CD1c-positive myeloid dendritic cell (primary cell): ENCODE data around the gene ZNF750.
A peak's percentile ranks its signal among the peaks of the same experiment; 100 is the strongest.

Experiments used
- DNase-seq: peaks from one replicate; pipeline ENCODE4 v3.0.0-alpha.2; 2016; ENCODE audit errors: extremely low spot score

Gene ZNF750

DNA sequence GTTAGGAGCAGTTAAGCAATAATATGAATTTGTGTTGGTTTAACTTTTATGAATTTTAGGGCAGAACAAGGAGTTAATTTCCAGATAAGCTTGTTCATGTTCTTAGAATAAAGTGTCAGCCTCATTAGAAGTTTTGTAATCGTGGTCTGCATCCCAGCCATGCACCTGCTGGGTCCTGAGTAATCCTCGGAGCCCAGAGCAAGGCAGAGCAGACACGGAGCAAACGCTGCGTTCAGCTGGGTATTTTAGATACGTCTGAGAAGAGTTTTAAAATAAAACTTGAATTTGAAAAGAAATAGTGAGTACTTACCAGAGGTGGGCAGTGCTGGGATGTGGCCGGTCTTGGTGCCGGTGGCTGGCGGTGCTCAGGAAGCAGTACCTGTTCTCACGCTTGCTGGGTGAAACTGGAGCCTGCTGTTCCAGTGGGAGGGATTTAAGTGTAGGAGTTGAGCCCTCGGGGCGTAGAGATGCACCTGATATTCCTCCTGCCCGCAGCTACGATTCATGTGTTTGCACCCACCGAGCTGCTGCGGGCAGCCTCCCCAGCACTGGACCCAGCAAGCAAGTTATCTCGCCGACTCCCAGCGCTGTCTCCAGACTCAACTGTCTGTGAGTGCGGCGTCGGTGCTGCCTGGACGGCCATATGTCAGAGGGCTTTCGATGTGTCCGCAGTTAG lies at the start of gene ZNF750:
TSS of gene ZNF750 (minus strand) at position 406 of the 676 bp plus-strand sequence. CDS start 7,568 bp downstream, outside the sequence.
- no peak for DNase-seq

DNA sequence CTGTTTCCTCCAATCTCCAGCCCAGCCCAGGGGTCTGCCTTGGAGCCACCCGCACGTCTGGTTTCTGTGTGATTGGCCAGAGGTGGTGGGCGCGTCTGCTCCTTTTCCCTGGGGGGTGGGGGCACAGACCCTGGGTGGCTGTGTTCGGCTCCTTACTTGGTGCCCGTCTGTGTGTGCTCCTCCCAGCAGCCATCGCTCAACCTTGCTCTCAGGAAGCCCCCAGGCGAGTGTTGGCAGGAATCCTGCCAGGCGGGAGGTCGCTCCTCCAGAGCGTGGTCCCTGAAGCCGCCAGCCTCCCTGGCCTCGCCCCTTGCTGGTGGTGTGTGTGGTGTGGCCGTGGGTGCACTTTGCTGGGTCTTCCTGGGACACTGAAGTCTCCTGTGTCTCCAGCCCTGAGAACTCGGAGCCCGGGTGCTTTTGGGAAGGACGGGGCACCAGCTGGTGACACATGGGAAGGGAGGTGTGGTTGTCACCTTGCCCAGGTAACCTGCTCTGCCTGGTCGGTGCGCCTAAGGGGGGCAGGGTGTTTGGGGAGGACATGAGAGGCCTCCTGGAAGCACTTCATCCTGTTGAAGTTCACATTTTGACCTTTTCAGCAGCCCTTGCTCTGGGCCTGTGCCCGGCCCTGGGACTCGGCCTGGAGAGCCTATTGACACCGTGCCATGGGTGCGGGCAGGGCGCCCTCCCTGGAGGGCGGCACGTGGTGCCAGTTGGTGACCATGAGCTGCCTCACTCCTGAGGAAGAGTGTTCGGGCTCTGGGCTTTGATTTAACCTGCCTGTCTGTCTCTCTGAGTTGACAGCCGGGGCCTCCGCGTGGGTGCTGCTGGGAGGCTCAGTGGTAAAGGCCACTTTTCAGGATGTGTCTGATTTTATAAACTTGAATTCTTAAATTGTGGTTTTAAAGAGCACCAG lies 49.0 kb upstream of the ZNF750 start:
- DNase-seq = no peak

DNA sequence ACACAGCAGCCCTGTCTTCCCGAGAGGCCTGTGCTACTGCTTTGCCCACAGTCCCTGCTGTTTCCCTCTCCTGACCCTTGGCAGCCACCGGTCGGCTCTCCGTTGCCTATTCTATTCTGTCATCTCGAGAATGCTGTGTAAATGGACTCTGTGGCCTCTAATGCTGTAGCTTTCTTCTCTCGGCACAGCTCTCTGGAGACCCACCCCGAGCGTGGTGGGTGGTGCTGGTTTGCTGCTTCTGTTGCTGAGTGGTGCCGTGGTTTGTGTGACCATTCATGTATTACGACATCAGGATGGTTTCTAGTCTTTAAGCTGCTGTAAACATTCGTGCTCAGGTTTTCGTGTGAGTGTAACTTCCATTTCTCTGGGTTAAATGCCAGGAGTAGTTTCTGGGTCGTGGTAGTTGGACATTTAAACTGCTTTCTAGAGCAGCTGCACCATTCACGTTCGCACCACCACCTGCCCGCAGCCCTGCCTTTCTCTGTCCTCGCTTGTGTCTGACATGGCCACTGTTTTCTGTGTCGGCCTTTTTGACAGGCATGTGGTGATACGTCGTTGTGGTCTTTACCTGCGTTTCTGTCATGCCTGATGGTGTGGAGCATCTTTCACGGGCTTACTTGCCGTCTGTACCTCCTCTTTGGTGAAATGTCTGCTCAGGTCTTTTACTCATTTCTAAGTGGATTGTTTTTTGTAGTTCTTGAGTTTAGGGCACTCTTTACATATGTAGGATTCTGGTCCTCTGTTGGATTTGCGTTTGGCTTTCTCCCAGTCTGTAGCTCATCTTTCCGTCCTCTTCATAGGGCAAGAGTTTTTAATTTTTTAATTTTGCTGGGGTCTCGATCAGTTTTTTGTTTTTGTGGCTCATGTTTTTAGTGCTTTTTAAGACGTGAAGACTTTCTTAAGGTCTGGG lies 47.7 kb upstream of the ZNF750 start:
- DNase-seq = peak; percentile 20

DNA sequence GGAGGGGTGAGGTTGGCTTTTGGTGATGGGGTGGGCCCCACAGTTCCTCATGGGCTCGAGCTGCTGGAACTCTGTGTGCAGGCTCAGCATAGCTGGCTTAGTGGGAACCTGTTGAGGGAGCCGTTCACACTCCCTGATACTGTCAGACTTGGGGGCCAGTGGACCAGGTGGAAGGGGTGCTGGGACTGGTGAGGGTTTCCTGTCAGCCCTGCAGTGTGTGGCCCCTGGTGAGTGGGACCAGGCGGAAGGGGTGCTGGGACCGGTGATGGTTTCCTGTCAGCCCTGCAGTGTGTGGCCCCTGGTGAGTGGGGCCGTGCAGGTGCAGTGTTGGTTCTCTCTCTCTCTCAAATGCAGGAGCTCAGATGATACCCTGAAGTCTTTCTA lies 45.1 kb upstream of the ZNF750 start:
- no peak for DNase-seq

DNA sequence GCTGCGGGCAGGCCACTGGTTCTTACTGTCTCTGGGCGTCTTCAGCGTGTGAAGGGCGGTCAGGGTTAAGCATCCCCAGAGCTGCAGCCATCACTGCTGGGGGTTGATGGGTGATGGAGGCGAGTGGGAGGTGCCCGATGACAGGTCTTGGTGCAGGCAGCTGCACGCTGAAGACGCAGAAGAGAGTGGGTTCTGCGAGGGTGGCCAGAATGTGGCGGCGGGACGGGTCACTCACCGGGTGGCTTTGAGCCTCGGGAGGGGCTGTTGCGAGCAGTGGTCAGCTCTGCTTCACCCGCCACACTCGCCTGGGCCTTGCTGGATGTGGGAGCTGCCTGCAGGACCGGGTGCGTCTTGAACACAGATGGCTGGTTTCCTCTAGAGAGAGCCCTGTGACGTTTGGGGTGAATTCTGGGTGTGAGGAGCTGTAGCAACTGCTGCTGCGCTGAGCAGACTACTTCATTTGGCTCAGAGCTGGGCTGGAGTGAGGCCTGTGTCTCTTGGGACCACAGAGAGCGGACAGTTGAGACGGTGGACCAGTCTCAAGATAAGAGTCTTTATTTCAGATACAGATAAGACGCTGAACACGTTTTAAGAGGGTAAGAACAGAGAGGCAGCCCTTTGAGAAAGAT lies 44.6 kb upstream of the ZNF750 start:
- DNase-seq = no peak

DNA sequence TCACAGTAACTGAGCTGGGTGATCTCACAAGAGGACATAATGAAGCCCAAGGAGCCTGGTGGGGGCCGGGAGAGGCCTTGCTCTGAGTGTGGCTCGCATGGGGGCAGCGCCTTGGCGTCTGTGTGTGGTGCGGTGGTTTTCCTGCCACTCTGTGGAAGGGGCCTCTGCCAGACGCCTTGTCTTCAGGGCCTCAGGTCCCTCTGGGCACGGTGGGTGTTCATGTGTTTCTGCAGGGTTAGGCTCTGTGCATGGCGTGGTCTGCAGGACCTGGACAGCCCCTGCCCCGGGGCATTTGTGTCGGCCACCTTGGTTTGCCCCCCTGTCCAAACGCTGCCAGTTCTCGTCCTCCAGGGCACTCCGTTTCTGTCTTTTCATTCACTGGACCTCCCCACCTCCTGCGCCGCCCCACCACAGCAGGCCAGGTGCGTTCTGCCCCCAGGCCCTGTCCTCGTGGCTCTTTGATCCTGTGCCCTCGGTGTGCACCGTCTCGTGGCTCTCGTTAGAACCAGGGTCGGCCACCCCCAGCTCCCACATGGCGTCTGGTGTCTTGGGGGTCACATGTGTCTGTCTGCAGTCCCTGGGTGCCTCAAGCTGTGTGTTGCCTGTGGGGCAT lies 43.7 kb upstream of the ZNF750 start:
- no peak for DNase-seq

DNA sequence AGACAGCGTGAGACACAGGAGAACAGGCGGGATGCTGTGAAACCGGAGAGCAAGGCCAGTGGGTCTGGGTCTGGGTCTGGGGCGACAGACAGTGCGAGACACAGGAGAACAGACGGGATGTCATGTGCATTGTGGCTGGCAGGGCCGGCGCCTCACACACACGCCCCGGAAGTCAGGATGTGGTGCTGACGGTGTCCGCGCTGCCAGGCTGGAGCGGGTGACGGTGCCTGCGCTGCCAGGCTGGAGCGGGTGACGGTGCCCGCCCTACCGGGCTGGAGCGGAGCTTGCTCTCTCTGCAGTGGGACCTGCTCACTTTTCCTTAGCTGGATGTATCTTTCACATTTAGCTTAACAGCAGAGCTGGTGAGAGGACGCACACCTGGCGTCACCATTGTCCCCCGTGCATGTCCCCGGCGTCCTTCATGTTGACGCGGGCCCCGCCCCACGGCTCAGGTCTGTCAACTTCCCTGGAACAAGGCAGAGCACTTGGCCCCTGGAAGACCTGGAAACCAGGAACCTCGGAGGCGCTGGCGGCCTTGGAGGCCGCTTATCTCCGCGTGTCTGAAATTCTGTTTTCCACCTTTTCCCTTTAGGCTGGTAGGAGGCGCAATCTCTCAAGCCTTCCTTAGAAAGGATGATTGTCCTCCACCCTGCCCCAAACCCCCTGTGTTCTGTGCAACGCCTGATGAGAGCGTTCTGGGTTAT lies 43.0 kb upstream of the ZNF750 start:
- DNase-seq = peak; percentile 57

DNA sequence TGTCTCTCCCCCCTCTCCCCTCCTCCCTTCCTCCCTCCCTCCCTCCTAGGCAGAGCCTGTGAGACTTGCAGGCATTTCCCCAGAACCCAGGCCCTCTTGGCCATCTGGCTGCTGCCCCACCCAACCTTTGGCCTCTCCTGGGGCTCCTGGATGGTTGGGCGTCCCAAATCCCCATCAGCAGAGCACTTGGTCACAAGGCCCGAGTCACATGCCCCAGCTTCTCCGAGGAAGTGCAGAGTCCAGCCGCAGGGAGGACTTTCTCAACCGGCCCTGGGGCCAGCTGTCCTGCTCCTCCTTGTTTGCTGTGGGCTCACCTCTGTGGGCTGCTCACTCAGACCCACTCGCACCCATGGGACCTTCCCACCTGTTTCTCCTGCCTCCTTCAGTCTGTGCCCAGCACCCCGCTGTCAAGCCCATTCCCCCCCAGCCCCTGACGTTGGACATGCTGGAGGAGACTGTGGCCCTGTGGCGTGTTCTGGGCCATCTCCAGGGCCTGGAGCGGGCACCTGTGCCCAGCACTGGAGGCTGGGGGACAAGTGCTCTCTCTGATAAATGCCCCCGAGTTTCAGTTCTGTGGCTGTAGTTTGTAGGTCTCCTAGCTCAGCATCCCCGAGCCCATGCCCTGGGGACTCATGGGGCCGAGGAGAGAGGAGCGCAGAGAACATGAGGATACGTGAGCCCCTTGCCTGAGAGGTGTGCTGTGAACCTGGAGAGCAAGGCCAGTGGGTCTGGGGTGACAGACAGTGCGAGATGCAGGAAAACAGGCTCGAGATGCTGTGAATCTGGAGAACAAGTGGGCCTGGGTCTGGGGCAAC lies 42.3 kb upstream of the ZNF750 start:
- peak; percentile 61 for DNase-seq

DNA sequence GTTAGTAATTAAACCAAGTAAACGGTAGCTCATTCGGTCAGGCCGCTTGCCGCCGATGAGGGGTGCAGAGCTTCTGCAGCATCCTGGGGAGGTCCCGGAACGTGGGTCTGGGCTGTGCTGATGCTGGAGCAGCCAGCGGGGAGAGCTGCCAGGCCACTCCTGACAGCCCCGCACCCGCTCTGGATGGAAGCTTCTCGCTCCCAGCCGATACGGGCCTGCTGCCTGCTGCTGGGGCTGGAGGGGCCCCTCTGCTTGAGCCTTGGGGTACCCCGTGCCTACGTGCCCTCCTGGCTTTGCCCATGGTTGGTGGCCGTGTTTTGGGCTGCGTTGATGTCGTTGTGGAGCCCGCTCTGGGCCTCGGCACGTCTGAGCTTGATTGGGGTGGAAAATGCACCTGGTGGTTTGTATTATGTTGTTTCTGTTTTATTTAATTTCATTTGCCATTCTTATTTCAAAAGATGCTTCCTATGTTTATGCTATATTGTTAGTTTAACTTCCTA lies 41.6 kb upstream of the ZNF750 start:
- no peak for DNase-seq

DNA sequence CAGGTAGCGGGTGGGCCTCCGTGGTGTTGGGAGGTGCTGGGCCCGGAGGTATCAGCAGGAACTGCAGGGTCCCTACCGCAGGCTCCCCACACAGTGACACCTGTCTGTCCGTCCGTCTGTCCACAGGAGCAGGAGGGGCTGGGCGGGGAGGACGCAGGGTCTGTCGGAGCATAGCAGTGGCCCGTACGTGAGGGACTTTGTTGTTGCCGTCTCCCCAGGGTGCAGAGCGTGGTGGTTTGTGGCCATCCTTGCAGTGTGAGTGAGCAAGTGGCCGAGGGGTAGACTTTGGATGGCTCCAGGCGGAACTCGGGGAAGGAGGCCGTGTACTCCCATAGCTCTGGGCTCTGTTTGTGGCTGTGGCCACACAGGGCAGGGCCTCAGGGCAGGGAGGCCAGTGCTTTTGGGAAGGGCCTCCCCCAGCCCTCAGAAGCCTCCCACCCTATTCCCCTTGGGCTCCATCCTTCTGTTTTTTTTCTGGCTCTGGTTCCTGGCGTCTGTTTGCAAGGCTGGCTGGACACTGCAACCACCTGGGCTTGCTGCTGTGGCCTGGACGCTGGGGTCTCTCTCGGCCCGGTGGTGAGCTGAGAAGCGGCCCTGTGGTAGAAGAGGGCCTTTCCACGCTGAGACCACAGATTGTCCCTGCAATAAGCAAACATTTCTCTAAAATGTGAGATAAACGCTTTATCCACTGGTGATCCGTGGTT lies 41.0 kb upstream of the ZNF750 start:
- DNase-seq = no peak

DNA sequence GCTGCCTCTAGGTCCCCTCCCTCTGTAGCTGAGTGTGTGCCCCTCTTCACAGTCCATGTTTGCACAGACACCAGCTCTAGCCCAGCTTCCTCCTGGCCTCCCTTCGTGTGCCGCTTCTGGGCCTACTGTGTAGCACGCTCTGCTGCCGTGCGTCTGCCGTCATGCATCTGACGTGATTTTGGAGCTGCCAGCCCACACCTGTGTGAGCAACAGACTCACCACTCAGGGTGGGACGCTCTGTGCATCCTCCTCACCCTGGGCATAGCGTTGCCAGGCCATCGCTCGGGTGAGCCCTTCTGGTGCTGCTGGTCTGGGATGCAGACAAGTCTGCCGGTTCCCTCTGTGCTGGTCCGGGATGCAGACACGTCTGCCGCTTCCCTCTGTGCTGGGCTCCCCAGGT lies 39.4 kb upstream of the ZNF750 start:
- no peak for DNase-seq

DNA sequence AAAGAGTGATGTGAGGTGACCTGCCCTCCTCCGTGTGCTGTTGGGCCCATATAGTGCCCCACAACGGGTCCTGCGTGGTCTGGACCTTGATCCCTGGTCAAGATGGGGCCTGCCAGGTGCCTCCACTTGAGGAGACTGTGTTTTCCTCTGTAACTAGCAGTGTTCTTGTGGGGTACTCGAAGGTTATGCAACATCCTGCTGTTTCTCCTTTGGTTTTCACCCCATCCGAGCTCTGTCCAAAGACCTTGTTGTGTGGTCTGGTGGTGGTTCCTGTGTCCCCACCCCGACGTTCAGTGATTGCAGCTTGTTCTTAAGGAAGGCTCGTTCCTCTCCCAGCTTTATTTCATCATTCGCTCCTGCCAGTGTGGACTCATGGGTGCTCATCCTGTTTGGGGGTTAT lies 38.7 kb upstream of the ZNF750 start:
- peak; percentile 15 for DNase-seq

DNA sequence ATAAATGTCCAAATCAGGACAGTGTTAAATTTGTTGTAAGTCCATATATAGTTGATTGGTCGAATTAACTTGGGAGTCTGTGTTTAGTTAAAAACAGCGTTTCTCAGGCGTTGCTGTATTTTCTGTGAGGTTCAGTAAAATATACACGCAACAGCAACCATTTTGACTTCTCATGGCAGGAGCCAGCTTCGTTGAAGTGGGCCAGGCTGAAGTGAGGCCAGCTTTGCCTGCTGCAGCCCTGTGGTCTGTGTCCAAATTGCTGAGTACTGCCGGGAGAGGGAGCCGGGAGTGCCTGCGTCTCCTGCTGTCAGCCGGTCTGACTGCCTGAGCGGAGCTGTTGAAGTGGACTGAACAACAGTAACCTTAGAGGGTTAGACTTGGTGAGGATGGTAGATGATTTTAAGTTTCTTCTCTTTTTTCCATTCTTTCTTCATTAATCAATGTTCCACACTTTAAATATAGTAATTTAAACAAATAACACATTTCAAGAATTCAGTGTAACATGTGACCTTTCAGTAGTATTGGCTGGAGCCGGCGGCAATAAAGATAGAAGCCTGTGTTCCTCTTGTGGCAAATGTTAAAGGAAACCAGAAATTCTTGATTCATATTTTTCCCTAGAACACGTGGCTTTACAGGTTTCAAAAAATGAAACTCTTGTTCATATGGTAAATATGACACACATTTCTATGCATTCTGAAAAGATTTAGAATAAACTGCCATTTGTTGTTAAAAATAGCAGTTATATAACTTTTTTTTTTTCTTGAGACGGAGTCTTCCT lies 37.0 kb upstream of the ZNF750 start:
- DNase-seq = peak; percentile 33

DNA sequence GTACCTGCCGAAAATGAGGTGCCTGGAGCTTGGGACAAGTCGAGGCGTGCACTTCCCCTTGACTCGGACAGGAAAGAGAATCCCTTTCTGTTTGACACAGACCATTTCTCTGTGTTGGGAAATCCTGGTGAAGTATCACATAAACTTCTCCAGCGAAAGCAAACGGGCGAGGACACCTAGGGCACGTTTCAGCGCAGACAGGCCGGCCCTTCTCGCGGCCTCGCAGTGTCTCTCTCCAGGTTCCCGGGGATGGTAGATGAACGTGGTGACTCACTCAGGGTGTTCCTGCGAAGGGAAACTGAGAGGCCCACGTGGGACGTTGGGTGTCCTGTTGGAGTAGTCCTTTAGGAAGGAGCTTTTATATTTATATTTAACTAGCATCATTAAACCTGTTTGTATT lies 36.3 kb upstream of the ZNF750 start:
- DNase-seq = peak; percentile 49

DNA sequence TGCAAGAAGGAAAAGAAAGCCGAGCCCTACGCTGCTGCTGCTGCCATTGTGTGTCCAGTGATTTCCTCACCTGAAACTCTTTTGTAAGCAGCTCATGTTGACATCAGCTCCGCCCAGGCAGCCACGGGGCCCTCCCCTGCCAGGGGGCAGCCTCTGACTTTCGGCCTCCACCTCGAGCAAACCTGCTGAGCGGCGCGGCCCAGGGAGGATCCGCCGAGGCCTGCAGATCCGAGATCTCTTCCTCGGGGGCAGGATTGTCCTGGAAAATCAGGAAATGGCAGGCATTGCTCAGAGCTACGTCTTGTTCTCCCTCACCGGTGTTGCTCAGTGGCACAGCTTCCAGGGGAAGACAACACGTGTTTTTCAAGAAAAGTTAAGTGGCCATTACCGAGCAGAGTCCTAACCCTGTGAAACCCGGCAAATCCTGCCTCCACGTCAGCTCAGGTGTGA lies 35.6 kb upstream of the ZNF750 start:
- DNase-seq = no peak

DNA sequence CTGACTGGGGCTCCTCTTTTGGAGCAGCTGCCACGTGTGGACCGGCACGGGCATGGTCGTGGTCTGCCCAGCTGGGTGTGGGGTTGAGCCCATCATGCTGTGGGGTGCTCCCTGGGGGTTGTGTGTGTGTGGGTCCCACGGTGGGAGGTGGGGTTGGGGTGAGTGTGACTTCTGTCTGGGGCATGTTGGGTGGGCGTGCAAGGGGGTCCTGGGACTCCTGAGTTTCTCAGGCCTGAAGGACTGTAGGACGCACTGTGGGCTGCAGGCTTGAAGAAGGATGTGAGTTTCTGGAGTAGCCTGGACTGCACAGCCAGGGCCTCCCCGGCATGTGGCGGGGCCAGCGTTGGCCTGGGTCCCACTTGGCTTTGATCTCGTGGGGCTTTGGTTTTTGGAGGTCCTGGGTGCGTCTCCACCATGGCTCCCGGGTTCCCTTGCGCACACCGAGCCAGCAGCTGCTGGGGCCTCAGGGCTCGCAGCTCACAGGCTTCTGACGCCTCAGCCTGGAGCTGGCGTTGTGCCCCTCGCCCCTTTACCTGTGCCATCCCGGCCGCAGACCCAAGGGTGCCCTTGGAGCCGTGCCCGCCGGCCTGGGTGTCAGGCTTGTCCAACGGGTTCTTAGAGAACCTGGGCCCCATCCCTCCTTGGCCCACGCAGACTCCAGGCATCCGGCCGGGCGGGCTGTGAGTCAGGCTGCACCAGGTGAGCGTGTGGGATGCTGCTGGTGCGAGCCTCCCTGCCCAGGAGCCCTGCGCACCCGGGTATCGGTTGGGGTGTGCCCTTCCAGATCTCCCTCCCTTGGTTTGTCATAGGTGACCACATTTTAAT lies 34.4 kb upstream of the ZNF750 start:
- no peak for DNase-seq

DNA sequence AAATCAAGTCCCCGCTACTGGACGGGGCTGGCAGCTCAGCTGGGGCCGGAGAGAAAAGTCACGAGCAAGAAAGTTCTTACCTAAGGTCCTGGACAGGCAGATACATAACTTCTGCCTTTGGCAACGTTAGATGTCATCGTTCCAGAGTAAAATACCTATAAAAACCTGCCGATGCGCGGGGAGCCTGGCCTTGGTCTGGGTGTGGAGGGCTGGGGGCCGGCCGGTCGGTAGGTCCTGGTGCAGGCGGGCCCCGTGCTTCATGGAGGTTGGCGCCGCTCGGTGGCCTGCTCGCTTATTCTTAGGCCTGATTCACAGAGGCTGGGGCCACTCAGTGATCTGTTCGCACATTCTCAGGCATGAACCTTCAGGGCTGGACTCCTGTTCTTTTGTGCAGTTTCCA lies 33.7 kb upstream of the ZNF750 start:
- no peak for DNase-seq
